IPS-NIHi11 (cell line): ENCODE results near the gene LCTL.

ENCODE experiments used
- DNase-seq: peaks from one replicate; pipeline ENCODE4 v3.0.0; 2012; ENCODE audit warnings: mixed read lengths, low spot score

Gene LCTL

DNA sequence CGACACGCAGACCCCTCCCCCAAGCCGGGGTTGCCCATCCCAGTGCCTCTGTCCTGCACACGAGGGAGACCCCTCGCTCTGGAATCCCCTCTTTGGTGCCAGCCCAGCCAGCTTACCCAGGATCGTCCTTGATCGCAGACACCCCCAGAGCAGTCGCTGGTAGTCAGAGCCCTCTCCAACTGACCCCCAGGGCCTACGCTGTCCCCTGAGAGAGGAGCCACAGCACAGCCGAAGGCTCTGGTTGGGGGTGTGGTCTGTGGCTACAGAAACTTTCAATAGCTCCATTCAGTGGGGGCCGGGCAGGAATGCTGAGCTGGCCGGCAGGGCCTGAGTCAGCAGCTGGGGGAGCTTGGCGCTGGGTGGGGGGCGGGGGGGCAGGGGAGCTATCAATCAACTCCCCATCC is at the start of gene LCTL:
Gene LCTL (minus strand): TSS at position 258 of the 404 bp plus-strand sequence. CDS start 633 bp downstream, outside the sequence.
- peak; percentile 72 for DNase-seq

DNA sequence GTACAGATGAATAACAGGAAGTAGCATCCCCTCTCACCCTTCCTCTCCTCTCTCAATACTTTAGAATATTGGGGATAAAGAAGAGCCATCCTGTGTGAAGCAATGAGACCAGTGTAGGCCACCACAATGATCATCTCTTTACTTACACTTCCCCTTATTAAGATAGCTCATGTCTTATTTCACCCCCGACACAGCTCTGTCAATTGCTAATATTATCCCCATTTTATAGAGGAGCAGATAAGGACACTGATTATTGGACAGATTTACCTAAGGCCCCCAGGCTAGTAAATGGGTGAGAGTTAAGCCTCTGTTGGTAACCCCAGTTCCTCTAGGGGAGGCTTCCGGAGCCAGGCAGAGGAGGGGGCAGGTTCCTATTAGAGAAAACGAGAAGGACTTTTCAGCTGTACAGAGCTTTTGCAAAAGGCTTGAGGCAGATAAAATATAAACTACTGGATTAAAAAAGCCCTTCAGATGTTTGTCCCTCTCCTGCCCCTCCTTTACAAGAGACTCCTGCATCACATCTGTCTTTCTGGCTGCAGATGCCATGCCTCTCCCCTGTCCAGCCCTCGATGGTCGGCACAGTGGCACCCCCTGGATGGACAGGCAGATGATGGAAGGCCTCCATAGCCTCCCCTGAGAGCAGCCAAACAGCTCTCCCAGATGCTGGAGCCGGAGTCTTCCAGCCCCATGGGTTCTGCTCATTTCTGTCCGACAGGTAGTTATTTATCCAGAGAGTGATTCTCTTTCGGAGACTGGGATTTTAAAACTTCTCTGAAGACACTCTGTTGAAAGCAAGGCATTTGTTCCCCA is 49.4 kb upstream of the LCTL start:
- no peak for DNase-seq

DNA sequence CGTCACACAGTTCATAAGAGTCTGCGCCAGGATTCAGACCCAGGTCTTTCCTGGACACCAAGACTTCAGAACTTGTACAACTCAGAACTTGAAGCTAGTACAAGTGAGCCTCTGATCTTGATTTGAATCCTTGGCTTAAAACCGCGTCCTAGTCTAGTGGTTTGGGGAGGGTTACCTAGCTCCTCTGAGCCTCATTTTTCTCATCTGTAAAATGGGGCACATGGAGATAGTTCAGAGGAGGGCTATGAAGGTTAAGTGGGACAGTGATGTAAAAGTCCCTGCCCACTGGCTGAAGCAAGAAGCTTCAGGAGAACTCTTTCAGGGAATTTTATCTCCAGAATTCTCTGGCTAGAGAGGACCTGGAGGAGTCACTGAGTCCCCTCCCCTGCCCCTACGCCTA is 48.7 kb upstream of the LCTL start:
- DNase-seq = no peak

DNA sequence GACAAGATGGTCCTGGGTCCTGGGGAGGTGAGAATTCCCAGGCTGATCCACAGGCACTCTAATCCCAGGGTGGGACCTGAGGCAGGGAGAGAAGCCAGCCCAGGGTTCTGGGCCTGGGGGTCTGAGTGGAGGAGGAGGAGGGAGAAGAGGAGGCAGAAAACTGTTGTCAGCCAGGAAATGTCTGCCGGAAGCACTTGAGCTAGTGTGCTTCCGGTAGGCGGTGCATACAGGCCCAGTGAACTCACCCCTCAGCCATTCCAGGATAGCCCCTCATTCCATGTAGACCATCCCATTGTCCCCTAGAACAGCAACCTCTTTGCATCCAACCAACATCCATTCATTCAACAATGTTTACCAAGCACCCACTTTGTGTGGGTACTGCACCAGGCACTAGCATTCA is 47.9 kb upstream of the LCTL start:
- DNase-seq = no peak

DNA sequence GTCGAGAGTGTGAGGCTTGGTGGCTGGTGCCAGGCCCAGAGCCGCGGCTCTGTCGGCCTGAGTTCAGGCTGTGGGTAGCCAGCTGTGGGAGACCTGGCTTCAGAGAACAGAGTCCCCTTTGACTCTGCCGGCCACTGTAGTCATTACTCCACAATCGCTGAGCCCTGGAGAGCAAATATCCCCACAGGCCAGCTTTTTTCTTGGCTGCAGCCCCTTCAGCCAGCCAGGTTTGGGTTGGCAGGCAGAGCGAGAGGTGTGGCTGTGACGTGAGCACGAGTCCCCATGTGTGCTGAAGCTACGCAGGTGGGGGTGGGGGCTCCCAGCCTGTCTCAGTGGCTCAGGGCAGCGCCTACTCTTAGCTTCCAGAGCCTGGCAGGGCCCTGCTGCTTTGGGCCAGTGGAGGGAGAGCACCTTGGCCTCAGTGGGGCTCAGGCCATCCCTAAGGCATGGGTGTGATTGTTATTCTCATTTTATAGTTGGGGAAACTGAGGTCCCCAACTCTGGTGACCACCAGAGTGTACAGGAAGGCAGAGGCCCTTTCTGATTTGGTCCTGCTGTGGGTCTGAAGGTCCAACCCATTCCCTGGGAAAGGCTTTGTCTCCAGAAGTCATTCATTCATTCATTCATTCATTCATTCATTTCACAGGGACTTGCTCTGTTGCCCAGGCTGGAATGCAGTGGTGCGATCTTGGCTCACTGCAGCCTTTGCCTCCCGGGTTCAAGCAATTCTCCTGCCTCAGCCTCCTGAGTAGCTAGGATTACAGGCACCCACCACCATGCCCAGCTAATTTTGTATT is 45.7 kb upstream of the LCTL start:
- DNase-seq = no peak

- DNase-seq = no peak
Measured at GRCh38 chr15:66609876-66610275, 44.1 kb upstream of the LCTL start.

DNA sequence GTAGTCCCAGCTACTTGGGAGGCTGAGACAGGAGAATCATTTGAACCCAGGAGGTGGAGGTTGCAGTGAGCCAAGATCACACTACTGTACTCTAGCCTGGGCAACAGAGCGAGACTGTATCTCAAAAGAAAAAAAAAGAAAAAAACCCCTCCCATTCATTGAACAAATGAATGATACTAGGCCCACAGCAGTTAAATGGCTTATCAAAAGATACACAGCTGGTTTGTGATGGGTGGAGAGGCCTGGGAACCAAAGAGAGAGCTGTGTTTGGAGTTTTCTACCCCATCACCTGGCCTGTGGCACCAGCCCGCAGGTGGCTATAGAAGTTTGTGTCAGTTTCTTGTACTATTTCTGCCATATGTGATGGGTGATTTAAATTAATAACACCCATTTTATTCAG is 43.1 kb upstream of the LCTL start:
- no peak for DNase-seq

GRCh38 chr15:66608159-66608558 is 42.4 kb upstream of the LCTL start:
- DNase-seq = no peak

DNA sequence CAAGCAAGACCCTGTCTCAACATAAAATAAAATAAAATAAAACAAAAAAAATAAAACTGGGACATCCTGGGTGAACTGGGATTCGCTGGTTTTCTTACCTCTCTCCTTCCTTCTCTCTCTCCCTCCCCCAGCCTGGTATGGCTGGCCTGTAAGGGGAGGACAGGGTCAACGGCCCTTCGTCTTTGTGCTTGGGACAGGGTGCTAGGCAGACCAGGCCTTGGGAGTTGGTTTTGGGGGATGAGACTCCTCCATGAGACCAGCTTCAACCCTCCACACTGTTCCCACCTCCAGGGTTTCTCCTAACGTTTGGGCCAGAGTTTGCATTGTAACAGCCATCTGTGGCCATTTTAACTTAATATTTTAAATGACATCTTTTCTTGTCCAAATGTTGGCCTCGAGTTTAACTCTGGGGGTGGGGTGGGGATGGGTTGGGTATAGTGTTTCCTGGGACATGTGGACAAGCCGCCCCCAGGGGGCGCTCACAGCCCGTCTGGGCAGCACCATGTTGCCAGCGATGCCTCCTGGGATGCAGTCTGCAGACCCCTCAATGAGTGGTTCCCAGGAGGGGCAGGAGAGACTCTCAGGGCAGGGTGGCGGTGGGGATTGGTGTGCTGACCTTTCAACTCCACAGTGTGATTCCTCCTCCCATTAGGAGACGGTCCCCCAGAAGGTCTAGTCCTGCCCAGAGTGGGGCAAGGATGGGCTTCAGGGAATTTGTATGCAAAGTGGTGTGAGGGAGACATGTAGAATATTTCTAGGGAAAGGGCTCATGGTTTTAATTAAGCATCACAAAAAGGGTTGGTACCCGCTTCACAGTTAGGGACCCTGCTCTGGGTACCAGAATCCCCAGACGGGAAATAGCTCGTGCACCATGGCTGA is 37.7 kb upstream of the LCTL start:
- peak; percentile 89 for DNase-seq

DNA sequence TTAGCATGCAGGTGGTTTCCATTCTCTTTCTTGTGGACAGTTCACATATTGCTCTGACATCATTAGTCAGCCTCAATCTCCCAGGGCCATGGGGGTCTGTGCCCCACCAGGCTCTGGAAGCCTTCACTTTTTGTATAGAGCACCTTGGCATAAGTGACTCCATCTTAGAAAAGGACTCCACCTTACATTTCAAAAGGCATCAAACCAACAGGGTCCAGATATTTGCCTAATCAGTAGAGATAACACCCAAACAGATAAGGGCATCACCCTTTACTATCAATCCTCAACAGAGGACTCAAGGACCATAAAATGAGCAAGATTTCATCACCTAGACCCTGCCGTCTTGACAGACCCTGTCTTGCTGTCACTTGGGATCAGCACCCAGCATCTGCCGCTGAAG is 35.7 kb upstream of the LCTL start:
- no peak for DNase-seq

GRCh38 chr15:66600240-66600627 is 34.4 kb upstream of the LCTL start:
- DNase-seq = no peak

GRCh38 chr15:66599536-66600239 is 33.9 kb upstream of the LCTL start:
- DNase-seq = peak; percentile 34

DNA sequence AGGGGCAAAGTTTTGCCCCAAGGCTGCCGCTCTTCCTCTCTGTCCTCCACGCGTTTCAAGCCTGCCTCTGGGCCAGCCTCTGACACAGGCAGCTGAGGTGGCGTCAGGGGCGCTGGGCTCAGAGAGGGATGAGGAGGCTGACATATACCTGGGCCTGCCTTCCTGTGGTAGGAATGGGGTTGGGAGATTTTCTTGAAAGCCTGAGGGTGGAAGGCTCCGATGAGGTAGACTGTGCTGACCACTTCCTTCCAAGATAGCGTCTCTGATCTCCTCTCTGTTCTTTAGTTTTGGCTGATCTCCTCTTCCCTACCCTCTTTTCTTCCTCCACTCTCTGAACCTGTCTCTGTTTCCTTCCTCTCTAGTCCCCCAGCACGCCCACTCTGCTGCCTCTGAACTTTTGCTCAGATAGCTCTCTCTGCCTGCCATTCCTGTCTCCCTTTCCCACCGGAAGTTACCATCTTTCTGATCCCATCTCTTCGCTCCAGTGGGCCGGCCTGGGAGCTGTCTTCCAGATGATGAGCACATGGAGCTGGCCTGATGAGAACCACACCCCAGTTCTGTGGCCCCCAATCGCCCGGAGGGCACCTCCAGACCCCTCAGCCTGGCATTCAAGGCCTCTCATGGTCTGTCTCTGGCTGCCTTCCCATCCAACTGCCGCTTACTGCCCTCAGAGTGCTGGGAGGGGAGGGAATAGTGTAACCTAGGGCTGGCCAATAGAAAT is 32.5 kb upstream of the LCTL start:
- no peak for DNase-seq

DNA sequence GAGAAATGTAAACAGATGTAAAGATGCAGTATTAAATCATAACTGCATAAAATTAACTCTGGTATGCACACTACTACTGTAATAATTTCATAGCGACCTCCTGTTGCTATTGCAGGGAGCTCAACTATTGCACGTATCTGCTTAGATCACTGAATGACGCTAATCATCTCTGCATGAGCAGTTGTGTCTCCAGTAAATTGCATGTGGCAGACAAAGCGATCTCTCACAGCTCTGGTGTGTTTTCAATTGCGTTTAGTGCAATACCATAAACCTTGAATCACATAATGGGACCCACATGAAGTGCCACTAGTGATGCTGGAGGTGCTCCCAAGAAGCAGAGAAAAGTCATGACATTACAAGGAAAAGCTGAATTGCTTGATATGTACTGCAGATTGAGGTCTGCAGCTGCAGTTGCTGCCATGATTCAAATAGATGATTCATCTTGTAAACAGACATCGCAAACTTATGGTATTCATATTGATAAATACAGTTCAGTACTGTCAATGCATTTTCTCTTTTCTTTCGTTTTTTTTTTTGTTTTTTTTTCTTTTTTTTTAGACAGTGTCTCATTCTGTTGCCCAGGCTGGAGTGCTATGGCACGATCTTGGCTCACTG is 30.2 kb upstream of the LCTL start:
- DNase-seq = no peak

- DNase-seq = no peak
Measured at GRCh38 chr15:66595332-66595731, 29.5 kb upstream of the LCTL start.

DNA sequence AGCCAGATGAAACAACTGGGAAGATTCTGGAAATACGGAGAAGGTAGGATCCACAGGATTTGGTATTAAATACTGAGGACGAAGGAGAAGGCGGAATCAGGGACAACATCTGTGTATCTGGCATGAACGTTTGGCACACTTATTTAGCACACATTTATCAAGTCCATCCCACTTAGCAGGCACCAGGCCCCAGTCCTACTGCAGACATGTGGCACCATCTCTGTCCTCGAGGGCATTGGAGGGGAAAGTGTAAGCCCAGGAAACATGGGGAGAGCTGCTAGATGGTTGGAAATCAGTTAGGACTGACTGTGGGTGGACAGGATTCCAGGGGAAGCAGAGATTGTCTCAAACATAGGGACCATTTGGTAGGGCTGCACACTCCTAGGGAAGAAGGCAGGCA is 29.0 kb upstream of the LCTL start:
- DNase-seq = no peak

- peak; percentile 45 for DNase-seq
Measured at GRCh38 chr15:66594344-66594743, 28.5 kb upstream of the LCTL start.

GRCh38 chr15:66593219-66593780 is 27.5 kb upstream of the LCTL start:
- no peak for DNase-seq

DNA sequence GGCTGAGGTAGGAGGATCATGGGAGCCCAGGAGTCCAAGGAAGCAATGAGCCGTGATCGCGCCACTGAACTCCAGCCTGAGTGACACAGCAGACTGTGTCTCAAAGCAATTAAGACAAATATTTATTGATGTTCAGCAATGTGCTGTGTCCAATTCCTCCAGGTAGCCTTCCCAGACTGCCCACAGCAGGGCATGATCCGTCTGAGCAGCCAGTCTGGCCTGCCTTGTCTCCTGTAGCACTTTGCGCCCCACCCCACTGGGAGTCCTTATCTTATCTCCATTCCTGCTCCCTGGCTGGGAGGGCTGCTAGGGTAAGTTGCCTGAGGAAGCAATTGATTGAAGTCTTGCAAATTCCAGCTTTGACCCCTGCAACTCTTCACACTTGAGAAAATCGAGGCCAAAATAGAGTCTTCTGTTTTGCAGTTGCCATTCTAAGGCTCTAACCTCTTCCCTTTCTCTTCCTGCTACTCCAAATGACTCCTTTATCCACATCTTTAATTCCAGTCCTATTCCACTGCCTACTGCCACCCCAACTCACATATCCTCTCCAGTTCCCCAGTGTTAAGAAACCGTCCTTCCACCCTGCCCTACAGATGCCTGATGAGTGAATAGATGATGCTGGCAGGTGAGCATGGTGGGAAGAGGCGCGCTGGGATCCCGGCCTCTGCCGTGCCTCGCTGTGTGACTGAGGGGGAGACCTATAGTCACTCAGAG is 26.9 kb upstream of the LCTL start:
- peak; percentile 20 for DNase-seq
